SK-N-SH treated with all-trans-retinoic acid at 6 μM for 48 hours (cell line): Measurements from ENCODE around the gene CRMP1.

Experiments used
- ARNTL ChIP-seq: fragments of 450-650 bp; formaldehyde crosslinking; IDR thresholded peaks from 2 replicates; pipeline ENCODE4 v1.5.0; 2020; ENCODE audit warnings: low read depth, mild to moderate bottlenecking, moderate library complexity, borderline replicate concordance
- BACH2 ChIP-seq: fragments of 250-450 bp; sonication (Bioruptor Pico); IDR thresholded peaks from 2 replicates; pipeline ENCODE4 v1.9.0; 2021; ENCODE audit warnings: mild to moderate bottlenecking, borderline replicate concordance
- CREB5 ChIP-seq: fragments of 250-450 bp; sonication (Bioruptor Pico); IDR thresholded peaks from 2 replicates; pipeline ENCODE4 v1.5.1; 2020; ENCODE audit warnings: low read depth, mild to moderate bottlenecking, moderate library complexity
- GLIS3 ChIP-seq: fragments of 250-450 bp; sonication (Bioruptor Pico); IDR thresholded peaks from 2 replicates; pipeline ENCODE4 v1.5.0; 2020; ENCODE audit warnings: mild to moderate bottlenecking, moderate library complexity
- POU6F1 ChIP-seq: fragments of 250-450 bp; sonication (Bioruptor Pico); IDR thresholded peaks from 2 replicates; pipeline ENCODE4 v1.8.0; 2021; ENCODE audit warnings: low read depth, mild to moderate bottlenecking, moderate library complexity, borderline replicate concordance
- PPARA ChIP-seq: fragments of 250-450 bp; sonication (Bioruptor Pico); IDR thresholded peaks from 2 replicates; pipeline ENCODE4 v1.5.0; 2020; ENCODE audit warnings: mild to moderate bottlenecking, borderline replicate concordance
- RARB ChIP-seq: fragments of 250-450 bp; sonication (Bioruptor Pico); IDR thresholded peaks from 2 replicates; pipeline ENCODE4 v1.8.0; 2021; ENCODE audit warnings: mild to moderate bottlenecking, moderate library complexity
- SNAI2 ChIP-seq: fragments of 250-450 bp; sonication (Bioruptor Pico); IDR thresholded peaks from 2 replicates; pipeline ENCODE4 v1.5.0; 2020; ENCODE audit warnings: mild to moderate bottlenecking, moderate library complexity
- TCF4 ChIP-seq: fragments of 250-450 bp; sonication (Bioruptor Pico); IDR thresholded peaks from 2 replicates; pipeline ENCODE4 v1.8.0; 2021; ENCODE audit warnings: mild to moderate bottlenecking, moderate library complexity, borderline replicate concordance
- ZFP3 ChIP-seq: fragments of 250-450 bp; sonication (Bioruptor Pico); IDR thresholded peaks from 2 replicates; pipeline ENCODE4 v1.5.0; 2020; ENCODE audit warnings: mild to moderate bottlenecking, moderate library complexity
- ZFP30 ChIP-seq: fragments of 450-650 bp; formaldehyde crosslinking; IDR thresholded peaks from 2 replicates; pipeline ENCODE4 v1.5.0; 2022; ENCODE audit warnings: mild to moderate bottlenecking, moderate library complexity
- ZNF565 ChIP-seq: fragments of 450-650 bp; formaldehyde crosslinking; conservative IDR thresholded peaks from 2 replicates; pipeline ENCODE4 v1.5.0; 2020; ENCODE audit warnings: low read depth, mild to moderate bottlenecking, moderate library complexity
- ZNF8 ChIP-seq: fragments of 450-650 bp; formaldehyde crosslinking; IDR thresholded peaks from 2 replicates; pipeline ENCODE4 v1.5.0; 2020; ENCODE audit warnings: mild to moderate bottlenecking, moderate library complexity
- TF ChIP-seq, protein P1 (sequence below): fragments of 250-450 bp; sonication (Bioruptor Pico); IDR thresholded peaks from 2 replicates; pipeline ENCODE4 v1.8.0; 2020; ENCODE audit warnings: mild to moderate bottlenecking, moderate library complexity, borderline replicate concordance

- TF ChIP-seq CREB5 (CRISPR knock-in tag) (no peak), SNAI2 (CRISPR knock-in tag) (no peak), GLIS3 (no peak), ZFP30 (CRISPR knock-in tag) (no peak), ARNTL (CRISPR knock-in tag) (no peak), BACH2 (CRISPR knock-in tag) (no peak), RARB (no peak), TCF4 (CRISPR knock-in tag) (no peak), PPARA (no peak), ZNF8 (CRISPR knock-in tag) (no peak), POU6F1 (CRISPR knock-in tag) (no peak), ZNF565 (CRISPR knock-in tag) (no peak), ZFP3 (CRISPR knock-in tag) (no peak)
- TF ChIP-seq, protein P1, sequence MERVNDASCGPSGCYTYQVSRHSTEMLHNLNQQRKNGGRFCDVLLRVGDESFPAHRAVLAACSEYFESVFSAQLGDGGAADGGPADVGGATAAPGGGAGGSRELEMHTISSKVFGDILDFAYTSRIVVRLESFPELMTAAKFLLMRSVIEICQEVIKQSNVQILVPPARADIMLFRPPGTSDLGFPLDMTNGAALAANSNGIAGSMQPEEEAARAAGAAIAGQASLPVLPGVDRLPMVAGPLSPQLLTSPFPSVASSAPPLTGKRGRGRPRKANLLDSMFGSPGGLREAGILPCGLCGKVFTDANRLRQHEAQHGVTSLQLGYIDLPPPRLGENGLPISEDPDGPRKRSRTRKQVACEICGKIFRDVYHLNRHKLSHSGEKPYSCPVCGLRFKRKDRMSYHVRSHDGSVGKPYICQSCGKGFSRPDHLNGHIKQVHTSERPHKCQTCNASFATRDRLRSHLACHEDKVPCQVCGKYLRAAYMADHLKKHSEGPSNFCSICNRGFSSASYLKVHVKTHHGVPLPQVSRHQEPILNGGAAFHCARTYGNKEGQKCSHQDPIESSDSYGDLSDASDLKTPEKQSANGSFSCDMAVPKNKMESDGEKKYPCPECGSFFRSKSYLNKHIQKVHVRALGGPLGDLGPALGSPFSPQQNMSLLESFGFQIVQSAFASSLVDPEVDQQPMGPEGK (CRISPR knock-in tag): no peak
Measured at GRCh38 chr4:5813882-5814255, 79.0 kb downstream of the CRMP1 start.
